Thoracic aorta (tissue), 2 donors: ENCODE measurements around the gene UFD1. TPM values are rescaled to one million over a fixed set of nuclear protein-coding genes. Genes with fewer than 3 reads are reported as not detected.

Experiments used
- ATAC-seq: fragments of 150-250 bp; one replicate; pipeline ENCODE4 v1.8.0; 2017; ENCODE audit warnings: low read depth; ENCODE audit not compliant: insufficient number of reproducible peaks, low FRiP score
- DNase-seq: peaks from one replicate; pipeline ENCODE4 v3.0.0-alpha.2; 2020; ENCODE audit warnings: low spot score
- H3K27ac ChIP-seq, 2 donors: fragments of 200-600 bp; sonication (generic); 1 replicate in 1 of 2; 2 replicates in 1 of 2; pipeline ENCODE4 v1.5.1; 2016; ENCODE audit warnings: mild to moderate bottlenecking in 2 of 2, moderate library complexity in 2 of 2
- H3K27me3 ChIP-seq: fragments of 200-600 bp; sonication (generic); replicated peaks from 2 replicates; pipeline ENCODE4 v1.6.0; 2016; ENCODE audit warnings: mild to moderate bottlenecking; ENCODE audit not compliant: insufficient read depth
- H3K36me3 ChIP-seq: fragments of 200-600 bp; sonication (generic); one replicate; pipeline ENCODE4 v1.5.1; 2016
- H3K4me1 ChIP-seq, 2 donors: fragments of 200-600 bp; sonication (generic); 1 replicate in 1 of 2; 2 replicates in 1 of 2; pipeline versions ENCODE4 v1.5.1 to v1.6.0; 2016; ENCODE audit warnings: low read depth in 2 of 2, mild to moderate bottlenecking in 1 of 2; ENCODE audit not compliant: control insufficient read depth in 1 of 2
- H3K4me3 ChIP-seq: fragments of 200-600 bp; sonication (generic); 2 replicates; pipeline ENCODE4 v1.5.1; 2016; ENCODE audit warnings: mild to moderate bottlenecking
- H3K9me3 ChIP-seq: fragments of 200-600 bp; sonication (generic); 2 replicates; pipeline ENCODE4 v1.5.1; 2016
- CTCF ChIP-seq: fragments of 200-600 bp; sonication (generic); IDR thresholded peaks from one replicate; pipeline ENCODE4 v1.5.1; 2019; ENCODE audit warnings: antibody characterized with exemption
- total RNA-seq, 2 donors: library from RNA; depleted of rRNA; stranded (reverse); fragments of >200 nt; gene quantifications; one replicate each; pipeline versions ENCODE4 v1.1.0 to v1.2.3, GENCODE V29; 2016

The UFD1 gene
- total RNA-seq, 2 donors from 2014 or later: 32.0 to 32.5 TPM

- H3K9me3 ChIP-seq: no peaks in the 10 kb centered on the region
- no peak overlapping the region for H3K4me3 ChIP-seq
- no peaks in the 10 kb centered on the region for H3K27me3 ChIP-seq
- ATAC-seq (no peak), DNase-seq (no peak)
- no peak for TF ChIP-seq CTCF
- no peak overlapping the region for H3K27ac ChIP-seq
- H3K4me1 ChIP-seq: peaks cover 16 to 17% of the 10 kb centered on the region in 2 donors
- H3K36me3 ChIP-seq: peaks cover 27% of the 10 kb centered on the region
Observed at GRCh38 chr22:19476023-19476422, 3.0 kb downstream of the UFD1 start.

DNA sequence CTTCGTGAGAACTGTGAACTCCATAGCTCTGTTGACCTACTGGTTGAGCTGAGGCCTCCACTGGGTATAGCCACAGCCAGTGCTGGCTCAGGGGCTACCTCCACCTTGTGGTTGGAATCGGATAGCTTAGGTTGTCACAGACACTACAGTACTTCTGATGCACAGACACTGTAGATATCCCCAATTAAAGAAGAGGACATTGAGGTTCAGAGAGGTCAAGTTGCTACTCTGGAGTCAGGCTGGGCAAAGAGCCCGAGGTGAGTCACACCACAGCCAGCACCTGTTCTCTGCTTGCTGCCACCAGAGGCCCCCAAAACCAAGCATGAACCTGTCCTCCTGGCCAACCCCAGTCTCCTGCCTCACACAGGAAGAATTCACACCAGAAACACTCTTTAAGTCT is 5.4 kb downstream of the UFD1 start:
- ATAC-seq (no peak), DNase-seq (no peak)
- no peak overlapping the region for H3K27ac ChIP-seq
- no peak overlapping the region for H3K4me3 ChIP-seq
- H3K4me1 ChIP-seq: peaks cover 12% of the 10 kb centered on the region in 2 donors
- TF ChIP-seq CTCF: no peak
- peaks cover 51% of the 10 kb centered on the region for H3K36me3 ChIP-seq
- H3K27me3 ChIP-seq: no peaks in the 10 kb centered on the region
- no peaks in the 10 kb centered on the region for H3K9me3 ChIP-seq

GRCh38 chr22:19472233-19472632 is 6.8 kb downstream of the UFD1 start:
- H3K9me3 ChIP-seq: no peaks in the 10 kb centered on the region
- H3K36me3 ChIP-seq: peaks cover 63% of the 10 kb centered on the region
- H3K4me1 ChIP-seq: peaks cover 3% of the 10 kb centered on the region in 2 donors
- TF ChIP-seq CTCF: no peak
- no peak overlapping the region for H3K4me3 ChIP-seq
- DNase-seq (no peak), ATAC-seq (no peak)
- no peak overlapping the region for H3K27ac ChIP-seq
- no peaks in the 10 kb centered on the region for H3K27me3 ChIP-seq

- no peaks in the 10 kb centered on the region for H3K9me3 ChIP-seq
- no peak overlapping the region for H3K27ac ChIP-seq
- no peak overlapping the region for H3K4me3 ChIP-seq
- no peak for TF ChIP-seq CTCF
- H3K4me1 ChIP-seq: no peaks in the 10 kb centered on the region
- no peaks in the 10 kb centered on the region for H3K27me3 ChIP-seq
- DNase-seq (no peak), ATAC-seq (no peak)
- peaks cover 69% of the 10 kb centered on the region for H3K36me3 ChIP-seq
Observed at GRCh38 chr22:19471572-19471971, 7.4 kb downstream of the UFD1 start.

DNA sequence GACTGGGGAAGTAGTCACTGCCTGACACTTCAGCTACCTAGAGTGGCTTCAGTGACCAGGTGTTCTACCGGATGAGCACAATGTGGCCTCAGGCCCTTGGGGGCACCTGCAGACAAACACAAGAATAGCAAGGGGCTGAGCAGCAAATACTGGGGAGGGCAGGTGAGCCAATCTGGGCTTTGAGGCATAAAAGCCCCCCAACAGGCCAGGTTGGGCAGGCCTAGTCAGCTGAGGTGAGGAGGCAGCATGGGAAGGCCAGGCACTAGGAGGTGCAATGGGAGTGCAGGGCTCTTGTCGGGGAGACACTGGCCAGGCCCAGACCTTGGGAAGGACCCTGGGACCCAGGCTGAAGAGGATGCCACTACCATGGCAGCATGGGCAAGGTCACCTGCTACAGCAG is 9.0 kb downstream of the UFD1 start:
- H3K4me3 ChIP-seq: no peak overlapping the region
- no peaks in the 10 kb centered on the region for H3K4me1 ChIP-seq
- no peak for TF ChIP-seq CTCF
- no peak overlapping the region for H3K27ac ChIP-seq
- peaks cover 78% of the 10 kb centered on the region for H3K36me3 ChIP-seq
- no peaks in the 10 kb centered on the region for H3K27me3 ChIP-seq
- no peak for ATAC-seq
- DNase-seq: no peak
- no peaks in the 10 kb centered on the region for H3K9me3 ChIP-seq
